GM18526 (cell line): ENCODE results near the gene SNX15.
A peak's percentile ranks its signal among the peaks of the same experiment; 100 is the strongest.

Experiments
- POLR2A ChIP-seq: IDR thresholded peaks from 3 replicates; pipeline ENCODE4 v1.6.1; 2011; ENCODE audit not compliant: insufficient read length; ENCODE audit errors: extremely low read depth

The SNX15 gene

GRCh38 chr11:65027213-65028067, at the start of gene SNX15:
TSS of gene SNX15 (plus strand) at chr11:65027439. CDS start at chr11:65027538, 99 bp downstream.
- TF ChIP-seq POLR2A: peak; percentile 54

- no peak for TF ChIP-seq POLR2A
Observed at GRCh38 chr11:64987998-64988854, 39.0 kb upstream of the SNX15 start.

- TF ChIP-seq POLR2A: no peak
Observed at GRCh38 chr11:64989416-64989815, 37.8 kb upstream of the SNX15 start.

GRCh38 chr11:64990222-64990923, 36.9 kb upstream of the SNX15 start:
- no peak for TF ChIP-seq POLR2A

- no peak for TF ChIP-seq POLR2A
Observed at GRCh38 chr11:64994318-64994717, 32.9 kb upstream of the SNX15 start.

GRCh38 chr11:64996327-64996709, 30.9 kb upstream of the SNX15 start:
- no peak for TF ChIP-seq POLR2A

GRCh38 chr11:64996710-64997380, 30.4 kb upstream of the SNX15 start, which contains the start of gene BATF2:
TSS of gene BATF2 (minus strand) at chr11:64996971. CDS start at chr11:64996914, 57 bp downstream.
- TF ChIP-seq POLR2A: no peak

- TF ChIP-seq POLR2A: no peak
Observed at GRCh38 chr11:64998141-64998540, 29.1 kb upstream of the SNX15 start.

GRCh38 chr11:64998690-64999431, 28.4 kb upstream of the SNX15 start:
- TF ChIP-seq POLR2A: no peak

GRCh38 chr11:64999478-64999877, 27.8 kb upstream of the SNX15 start:
- TF ChIP-seq POLR2A: no peak

- no peak for TF ChIP-seq POLR2A
Observed at GRCh38 chr11:65002706-65003105, 24.5 kb upstream of the SNX15 start.

- TF ChIP-seq POLR2A: no peak
Observed at GRCh38 chr11:65003282-65003681, 24.0 kb upstream of the SNX15 start.

- no peak for TF ChIP-seq POLR2A
Observed at GRCh38 chr11:65008016-65008415, 19.2 kb upstream of the SNX15 start.

GRCh38 chr11:65008873-65009272, 18.4 kb upstream of the SNX15 start:
- TF ChIP-seq POLR2A: no peak

- no peak for TF ChIP-seq POLR2A
Observed at GRCh38 chr11:65013130-65013887, 13.9 kb upstream of the SNX15 start.
